ENCODE measurements around the gene YOD1. TPM values are rescaled to one million over a fixed set of nuclear protein-coding genes. Genes with fewer than 3 reads are reported as not detected.

Gene YOD1
- total RNA-seq, 1 experiment from 2014 or later: 63.9 TPM

DNA sequence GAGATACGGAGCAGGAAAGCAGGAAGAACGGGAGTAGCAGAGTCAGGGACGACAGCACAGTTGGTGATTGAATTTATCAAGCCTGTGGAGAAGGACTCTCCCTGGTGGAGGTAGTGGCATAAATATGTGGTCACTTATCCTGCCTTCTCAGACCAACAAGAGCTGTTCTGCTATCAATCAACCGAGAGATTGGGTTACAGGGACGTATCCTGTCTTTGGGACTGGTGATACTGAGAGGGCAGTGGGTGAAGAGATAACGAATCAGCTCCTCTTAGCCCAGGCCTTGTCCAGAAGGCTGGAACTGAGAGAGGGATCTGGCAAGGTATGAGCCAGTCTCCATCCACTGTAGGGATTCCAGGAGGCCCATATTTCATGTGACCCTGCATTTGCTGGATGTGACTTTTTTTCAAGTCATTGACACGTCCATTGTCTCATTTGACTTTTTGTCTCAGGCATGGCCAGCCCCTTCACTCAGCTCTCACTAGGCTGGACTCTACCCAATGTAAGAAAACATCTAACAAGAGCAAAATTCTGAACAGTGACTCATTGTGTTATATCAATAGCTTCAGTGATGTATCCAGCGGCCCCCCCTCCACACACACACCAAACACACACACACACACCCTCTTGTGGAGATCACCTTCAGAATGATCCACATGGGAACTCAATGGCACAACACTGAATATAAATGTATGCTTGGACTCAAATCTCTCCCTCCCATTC, 29.7 kb downstream of the YOD1 start:
- DNase-seq: peak; percentile 97
- Histone ChIP-seq H3K79me2 (ENCODE audit: low read length) (peaks cover 42% of the 10 kb centered on the region), H3K4me3 (ENCODE audit: low read length) (no peak overlapping the region; the same call in 1 of the 2 replicates), H3K9me2 (replicated peaks; ENCODE audit: low read length) (no peaks in the 10 kb centered on the region), H3K4me2 (ENCODE audit: low read length) (peak overlapping the region; percentile 55), H3K36me3 (ENCODE audit: low read depth, low read length) (peaks cover 35% of the 10 kb centered on the region; the same call in 1 of the 2 replicates), H4K20me1 (ENCODE audit: low read length) (no peaks in the 10 kb centered on the region), H3K27me3 (ENCODE audit: low read length) (no peaks in the 10 kb centered on the region), H3K9me3 (ENCODE audit: low read length) (no peaks in the 10 kb centered on the region), H3F3A (ENCODE audit: low read length, unreplicated experiment) (peaks cover 30% of the 10 kb centered on the region), H3K4me1 (ENCODE audit: insufficient read depth, low read length) (peaks cover 89% of the 10 kb centered on the region), H3K27ac (ENCODE audit: low read length) (peak overlapping the region; percentile 95), H2AFZ (ENCODE audit: low read length) (no peak overlapping the region), H3K9ac (ENCODE audit: low read length) (peak overlapping the region; percentile 86)
- TSS peak; percentile 10 for BruUV-seq (replicated peaks)
- peak; percentile 43 for ATAC-seq
- intact Hi-C loops (cut with micrococcal nuclease): loop anchor here (1.0 to 10.0 kb wide), 4 partner anchors 10 to 284 kb away; no protein-coding TSS in a partner anchor
- CTCF ChIA-PET: interaction anchor here (0.6 to 3.7 kb wide), 8 partner anchors 10 to 297 kb away, joined by 3 to 22 read pairs (median 6); partner anchors contain the start of gene C1orf116
- no peak for TF ChIP-seq EZH2phosphoT487 (IDR thresholded peaks at IDR 0.05; ENCODE audit: borderline replicate concordance, low read length)
- TF ChIP-seq EZH2 (IDR thresholded peaks at IDR 0.05; ENCODE audit: low read length, unreplicated experiment): no peak
- TF ChIP-seq, protein P1, sequence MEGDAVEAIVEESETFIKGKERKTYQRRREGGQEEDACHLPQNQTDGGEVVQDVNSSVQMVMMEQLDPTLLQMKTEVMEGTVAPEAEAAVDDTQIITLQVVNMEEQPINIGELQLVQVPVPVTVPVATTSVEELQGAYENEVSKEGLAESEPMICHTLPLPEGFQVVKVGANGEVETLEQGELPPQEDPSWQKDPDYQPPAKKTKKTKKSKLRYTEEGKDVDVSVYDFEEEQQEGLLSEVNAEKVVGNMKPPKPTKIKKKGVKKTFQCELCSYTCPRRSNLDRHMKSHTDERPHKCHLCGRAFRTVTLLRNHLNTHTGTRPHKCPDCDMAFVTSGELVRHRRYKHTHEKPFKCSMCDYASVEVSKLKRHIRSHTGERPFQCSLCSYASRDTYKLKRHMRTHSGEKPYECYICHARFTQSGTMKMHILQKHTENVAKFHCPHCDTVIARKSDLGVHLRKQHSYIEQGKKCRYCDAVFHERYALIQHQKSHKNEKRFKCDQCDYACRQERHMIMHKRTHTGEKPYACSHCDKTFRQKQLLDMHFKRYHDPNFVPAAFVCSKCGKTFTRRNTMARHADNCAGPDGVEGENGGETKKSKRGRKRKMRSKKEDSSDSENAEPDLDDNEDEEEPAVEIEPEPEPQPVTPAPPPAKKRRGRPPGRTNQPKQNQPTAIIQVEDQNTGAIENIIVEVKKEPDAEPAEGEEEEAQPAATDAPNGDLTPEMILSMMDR (conservative IDR thresholded peaks at IDR 0.05; ENCODE audit: low read depth, low read length): peak; percentile 57
- POLR2A ChIA-PET (ENCODE audit: unreplicated experiment): interaction anchor here (0.6 to 5.8 kb wide), 8 partner anchors 8 to 291 kb away, joined by 3 to 97 read pairs (median 8); partner anchors contain the start of genes C1orf116 and PFKFB2

DNA sequence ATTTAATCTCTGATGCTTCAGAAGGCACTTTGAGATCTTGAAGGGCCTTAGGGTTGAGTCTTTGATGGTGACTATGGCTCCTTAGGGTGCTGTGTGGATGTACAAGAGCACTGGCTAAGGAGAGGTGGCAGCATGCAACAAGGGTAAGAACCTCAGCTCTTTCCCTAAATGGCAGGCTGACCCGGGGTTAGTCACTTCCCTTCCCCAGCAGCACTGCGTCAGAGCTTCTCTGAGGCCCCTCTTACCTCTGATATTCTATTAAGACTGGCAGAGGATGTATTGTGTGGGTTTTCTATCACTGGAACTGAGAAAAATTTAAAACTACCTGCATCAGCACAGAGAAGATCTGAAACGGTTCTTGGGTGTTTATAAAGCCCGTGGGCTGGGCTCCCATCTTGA, 30.3 kb downstream of the YOD1 start:
- BruUV-seq (replicated peaks): no TSS peak
- intact Hi-C loops (cut with micrococcal nuclease): loop anchor here (1.0 to 10.0 kb wide), 6 partner anchors 11 to 284 kb away; no protein-coding TSS in a partner anchor
- Histone ChIP-seq H3K4me3 (ENCODE audit: low read length) (no peak overlapping the region; the same call in 1 of the 2 replicates), H3F3A (ENCODE audit: low read length, unreplicated experiment) (peaks cover 24% of the 10 kb centered on the region), H3K9ac (ENCODE audit: low read length) (peak overlapping the region; percentile 86), H3K9me3 (ENCODE audit: low read length) (no peaks in the 10 kb centered on the region), H3K4me1 (ENCODE audit: insufficient read depth, low read length) (peaks cover 83% of the 10 kb centered on the region), H4K20me1 (ENCODE audit: low read length) (no peaks in the 10 kb centered on the region), H3K4me2 (ENCODE audit: low read length) (peak overlapping the region; percentile 55), H3K27ac (ENCODE audit: low read length) (peak overlapping the region; percentile 95), H3K79me2 (ENCODE audit: low read length) (peaks cover 36% of the 10 kb centered on the region), H3K9me2 (replicated peaks; ENCODE audit: low read length) (no peaks in the 10 kb centered on the region), H3K36me3 (ENCODE audit: low read depth, low read length) (peaks cover 33% of the 10 kb centered on the region; the same call in 1 of the 2 replicates), H2AFZ (ENCODE audit: low read length) (no peak overlapping the region), H3K27me3 (ENCODE audit: low read length) (no peaks in the 10 kb centered on the region)
- TF ChIP-seq, protein P1 (conservative IDR thresholded peaks at IDR 0.05; ENCODE audit: low read depth, low read length): no peak
- TF ChIP-seq EZH2 (IDR thresholded peaks at IDR 0.05; ENCODE audit: low read length, unreplicated experiment): no peak
- TF ChIP-seq EZH2phosphoT487 (IDR thresholded peaks at IDR 0.05; ENCODE audit: borderline replicate concordance, low read length): no peak
- ATAC-seq: peak; percentile 17
- POLR2A ChIA-PET (ENCODE audit: unreplicated experiment): interaction anchor here (0.6 to 5.8 kb wide), 5 partner anchors 9 to 32 kb away, joined by 5 to 97 read pairs (median 11); partner anchors contain the start of genes C1orf116 and PFKFB2
- CTCF ChIA-PET: interaction anchor here (1.3 to 3.7 kb wide), 3 partner anchors 17 to 108 kb away, joined by 3 to 22 read pairs (median 5); no protein-coding TSS in a partner anchor
- peak; percentile 88 for DNase-seq

All from PC-3 (cell line).